Measurements from ENCODE around the gene MIR17HG.
"Not testable (repeated sequence)": the region's sequence is repeated elsewhere in the genome, so short reads cannot be mapped to it uniquely, and the experiment has no call there.

Gene MIR17HG

GRCh38 chr13:91347996-91348905 lies 764 bp downstream of the MIR17HG start:
- peak; percentile 21 for DNase-seq (ENCODE audit: low spot score)

GRCh38 chr13:91348906-91349435 lies 1.5 kb downstream of the MIR17HG start:
- peak; percentile 91 for DNase-seq (ENCODE audit: low spot score)

- no peak for DNase-seq (ENCODE audit: low spot score)
Observed at GRCh38 chr13:91349992-91350911, 2.8 kb downstream of the MIR17HG start.

GRCh38 chr13:91351123-91351522 lies 3.6 kb downstream of the MIR17HG start:
- no peak for DNase-seq (ENCODE audit: low spot score)

GRCh38 chr13:91351980-91352379 lies 4.5 kb downstream of the MIR17HG start:
- DNase-seq (ENCODE audit: low spot score) = no peak

- DNase-seq (ENCODE audit: low spot score) = not testable (repeated sequence)
Observed at GRCh38 chr13:91352891-91353290, 5.4 kb downstream of the MIR17HG start.

- no peak for DNase-seq (ENCODE audit: low spot score)
Observed at GRCh38 chr13:91353494-91353893, 6.0 kb downstream of the MIR17HG start.

- no peak for DNase-seq (ENCODE audit: low spot score)
Observed at GRCh38 chr13:91355099-91355825, 7.8 kb downstream of the MIR17HG start.

- DNase-seq (ENCODE audit: low spot score) = no peak
Observed at GRCh38 chr13:91355826-91356710, 8.6 kb downstream of the MIR17HG start.

GRCh38 chr13:91356919-91357612 lies 9.6 kb downstream of the MIR17HG start:
- DNase-seq (ENCODE audit: low spot score) = no peak

GRCh38 chr13:91357613-91358386 lies 10.3 kb downstream of the MIR17HG start:
- no peak for DNase-seq (ENCODE audit: low spot score)

GRCh38 chr13:91358387-91358782 lies 10.9 kb downstream of the MIR17HG start:
- no peak for DNase-seq (ENCODE audit: low spot score)

GRCh38 chr13:91359111-91359510 lies 11.6 kb downstream of the MIR17HG start:
- DNase-seq (ENCODE audit: low spot score) = no peak

- DNase-seq (ENCODE audit: low spot score) = no peak
Observed at GRCh38 chr13:91359631-91360030, 12.1 kb downstream of the MIR17HG start.

GRCh38 chr13:91360246-91360751 lies 12.8 kb downstream of the MIR17HG start:
- no peak for DNase-seq (ENCODE audit: low spot score)

GRCh38 chr13:91361755-91362271 lies 14.3 kb downstream of the MIR17HG start:
- no peak for DNase-seq (ENCODE audit: low spot score)

- DNase-seq (ENCODE audit: low spot score) = no peak
Observed at GRCh38 chr13:91362908-91363307, 15.4 kb downstream of the MIR17HG start.

GRCh38 chr13:91368101-91368500 lies 20.6 kb downstream of the MIR17HG start:
- no peak for DNase-seq (ENCODE audit: low spot score)
